ENCODE data around the gene AMER2.
"Not testable (repeated sequence)": the region's sequence is repeated elsewhere in the genome, so short reads cannot be mapped to it uniquely, and the experiment has no call there.

The AMER2 gene

GRCh38 chr13:25180775-25181537 lies 8.9 kb upstream of the AMER2 start:
- no peak for DNase-seq

- no peak for DNase-seq
These were observed 8.0 kb upstream of the AMER2 start for GRCh38 chr13:25179832-25180774.

- DNase-seq: no peak
These were observed 6.9 kb upstream of the AMER2 start for GRCh38 chr13:25179011-25179410.

GRCh38 chr13:25178070-25178469 lies 6.0 kb upstream of the AMER2 start:
- DNase-seq: no peak

- DNase-seq: no peak
These were observed 5.5 kb upstream of the AMER2 start for GRCh38 chr13:25177636-25178035.

- no peak for DNase-seq
These were observed 4.9 kb upstream of the AMER2 start for GRCh38 chr13:25177012-25177411.

- DNase-seq: no peak
These were observed 3.3 kb upstream of the AMER2 start for GRCh38 chr13:25175431-25175830.

GRCh38 chr13:25175026-25175425 lies 2.9 kb upstream of the AMER2 start:
- no peak for DNase-seq

GRCh38 chr13:25174304-25174703 lies 2.2 kb upstream of the AMER2 start:
- no peak for DNase-seq

GRCh38 chr13:25172303-25172630 lies 179 bp upstream of the AMER2 start:
- no peak for DNase-seq

- no peak for DNase-seq
These were observed 945 bp downstream of the AMER2 start for GRCh38 chr13:25171170-25171516.

GRCh38 chr13:25170554-25171111 lies 1.5 kb downstream of the AMER2 start:
- peak in 1 of 2 donors; percentile 6 for DNase-seq

- DNase-seq: no peak
These were observed 2.0 kb downstream of the AMER2 start for GRCh38 chr13:25169951-25170553.

GRCh38 chr13:25169356-25169755 lies 2.7 kb downstream of the AMER2 start:
- no peak for DNase-seq

GRCh38 chr13:25168790-25169189 lies 3.3 kb downstream of the AMER2 start:
- no peak for DNase-seq

GRCh38 chr13:25167382-25168174 lies 4.5 kb downstream of the AMER2 start:
- no peak for DNase-seq

- no peak for DNase-seq
These were observed 5.8 kb downstream of the AMER2 start for GRCh38 chr13:25166306-25166705.

GRCh38 chr13:25165663-25166062 lies 6.4 kb downstream of the AMER2 start:
- DNase-seq: no peak

- not testable (repeated sequence) for DNase-seq
These were observed 6.9 kb downstream of the AMER2 start for GRCh38 chr13:25165163-25165562.

- DNase-seq: no peak
These were observed 14.4 kb downstream of the AMER2 start for GRCh38 chr13:25157681-25158080.

- DNase-seq: no peak
These were observed 18.4 kb downstream of the AMER2 start for GRCh38 chr13:25153736-25154135.

- no peak for DNase-seq
These were observed 20.4 kb downstream of the AMER2 start for GRCh38 chr13:25151626-25152195.

Data from stimulated activated CD4-positive, alpha-beta T cell treated with anti-CD3 and anti-CD28 coated beads, Interleukin-2, amount 100 ng/mL, for 48 hours (primary cell).